Neural cell (in vitro differentiated cells): ENCODE results near the gene ANKZF1. TPM values are rescaled to one million over a fixed set of nuclear protein-coding genes. Genes with fewer than 3 reads are reported as not detected.

Source experiments
- H2AFZ ChIP-seq: fragments of 200-600, 300-800 bp; sonication (generic), shearing (Covaris generic); 2 replicates; pipeline ENCODE4 v1.6.0; 2014; ENCODE audit warnings: low read depth, mild to moderate bottlenecking, antibody characterized with exemption, low read length, moderate library complexity
- H3F3A ChIP-seq: fragments of 200-600 bp; shearing (Covaris generic); 2 replicates; pipeline ENCODE4 v1.6.1; 2016; ENCODE audit warnings: mild to moderate bottlenecking, moderate library complexity, mixed read lengths, antibody characterized with exemption, low read length; ENCODE audit not compliant: insufficient read depth, poor library complexity, severe bottlenecking
- H3K27ac ChIP-seq: fragments of 200-600, 300-800 bp; sonication (generic), shearing (Covaris generic); 2 replicates; pipeline ENCODE4 v1.5.1; 2014; ENCODE audit warnings: mild to moderate bottlenecking, low read length, moderate library complexity
- H3K27me3 ChIP-seq: fragments of 300-800, 200-600 bp; sonication (generic), shearing (Covaris generic); 2 replicates; pipeline ENCODE4 v1.6.0; 2014; ENCODE audit warnings: mild to moderate bottlenecking, low read depth, low read length, moderate library complexity; ENCODE audit not compliant: insufficient read depth
- H3K36me3 ChIP-seq: fragments of 300-800, 200-600 bp; sonication (generic), shearing (Covaris generic); 2 replicates; pipeline ENCODE4 v1.5.1; 2014; ENCODE audit warnings: mild to moderate bottlenecking, antibody characterized with exemption, low read length, moderate library complexity; ENCODE audit not compliant: insufficient read depth
- H3K4me2 ChIP-seq: fragments of 300-800, 200-600 bp; sonication (generic), shearing (Covaris generic); 2 replicates; pipeline ENCODE4 v1.6.0; 2014; ENCODE audit warnings: mild to moderate bottlenecking, low read length
- H3K4me3 ChIP-seq: fragments of 300-800, 200-600 bp; sonication (generic), shearing (Covaris generic); 2 replicates; pipeline ENCODE4 v1.5.1; 2014; ENCODE audit warnings: mild to moderate bottlenecking, low read length, moderate library complexity
- H3K79me2 ChIP-seq: fragments of 200-600 bp; shearing (Covaris generic); replicated peaks from 2 replicates; pipeline ENCODE4 v1.6.0; 2014; ENCODE audit warnings: mild to moderate bottlenecking, low read length, moderate library complexity; ENCODE audit not compliant: insufficient read depth
- H3K9ac ChIP-seq: fragments of 300-800, 200-600 bp; sonication (generic), shearing (Covaris generic); 2 replicates; pipeline ENCODE4 v1.6.1; 2016; ENCODE audit warnings: mild to moderate bottlenecking, low read length, mixed read lengths
- H3K9me2 ChIP-seq: fragments of 200-600 bp; shearing (Covaris generic); 2 replicates; pipeline ENCODE4 v1.6.1; 2016; ENCODE audit warnings: mild to moderate bottlenecking, low read length, mixed read lengths; ENCODE audit not compliant: insufficient read depth
- H3K9me3 ChIP-seq: fragments of 200-600, 300-800 bp; sonication (generic), shearing (Covaris generic); 2 replicates; pipeline ENCODE4 v1.6.1; 2016; ENCODE audit warnings: mild to moderate bottlenecking, mixed run types, low read length, moderate library complexity, mixed read lengths
- H4K20me1 ChIP-seq: fragments of 200-600 bp; shearing (Covaris generic); 2 replicates; pipeline ENCODE4 v1.6.1; 2016; ENCODE audit warnings: mild to moderate bottlenecking, mixed run types; ENCODE audit not compliant: insufficient read depth
- CTCF ChIP-seq: fragments of 450-650 bp; IDR thresholded peaks from 2 replicates; pipeline ENCODE4 v1.5.1; 2014; ENCODE audit warnings: antibody characterized with exemption, mild to moderate bottlenecking, moderate library complexity; ENCODE audit not compliant: poor library complexity, severe bottlenecking
- EP300 ChIP-seq: fragments of 450-650 bp; conservative IDR thresholded peaks from 2 replicates; pipeline ENCODE4 v1.6.1; 2014; ENCODE audit warnings: antibody characterized with exemption, mild to moderate bottlenecking, moderate library complexity; ENCODE audit not compliant: poor library complexity, severe bottlenecking
- EZH2 ChIP-seq: fragments of 200-600, 300-800 bp; shearing (Covaris generic), sonication (generic); IDR thresholded peaks from 2 replicates; pipeline ENCODE4 v1.6.1; 2014; ENCODE audit warnings: antibody characterized with exemption, low read length, borderline replicate concordance, mild to moderate bottlenecking; ENCODE audit not compliant: insufficient read depth, poor library complexity, severe bottlenecking
- MXI1 ChIP-seq: fragments of 450-650 bp; conservative IDR thresholded peaks from 2 replicates; pipeline ENCODE4 v1.6.1; 2014; ENCODE audit warnings: antibody characterized with exemption, mild to moderate bottlenecking; ENCODE audit not compliant: poor library complexity, severe bottlenecking
- POLR2AphosphoS5 ChIP-seq: IDR thresholded peaks from 2 replicates; pipeline ENCODE4 v1.6.1; 2012
- RAD21 ChIP-seq: fragments of 450-650 bp; conservative IDR thresholded peaks from 2 replicates; pipeline ENCODE4 v1.6.1; 2014; ENCODE audit warnings: antibody characterized with exemption, mild to moderate bottlenecking, moderate library complexity
- REST ChIP-seq: IDR thresholded peaks from 2 replicates; pipeline ENCODE4 v1.6.1; 2012; ENCODE audit warnings: borderline replicate concordance
- SMC3 ChIP-seq: fragments of 450-650 bp; conservative IDR thresholded peaks from 2 replicates; pipeline ENCODE4 v1.6.1; 2014; ENCODE audit warnings: antibody characterized with exemption, mild to moderate bottlenecking, moderate library complexity; ENCODE audit not compliant: poor library complexity
- TAF1 ChIP-seq: IDR thresholded peaks from 2 replicates; pipeline ENCODE4 v1.6.1; 2012; ENCODE audit warnings: low read depth
- polyA plus RNA-seq: library from polyadenylated mRNA; depleted of rRNA; stranded (reverse); fragments of >200 nt; gene quantifications from 2 replicates; pipeline ENCODE4 v1.2.3, GENCODE V29; 2014

Gene ANKZF1
- polyA plus RNA-seq, 1 donor from 2014 or later: 185 TPM

GRCh38 chr2:219216535-219216915, 13.1 kb upstream of the ANKZF1 start:
- H3K36me3 ChIP-seq: no peaks in the 10 kb centered on the region
- TF ChIP-seq REST: no peak
- TF ChIP-seq MXI1: no peak
- TF ChIP-seq TAF1: no peak
- no peak for TF ChIP-seq EP300
- TF ChIP-seq EZH2: no peak
- no peak for TF ChIP-seq CTCF
- no peak for TF ChIP-seq SMC3
- no peak for TF ChIP-seq RAD21
- TF ChIP-seq POLR2AphosphoS5: no peak
- no peaks in the 10 kb centered on the region for H3K9me3 ChIP-seq
- no peaks in the 10 kb centered on the region for H3K27me3 ChIP-seq
- no peaks in the 10 kb centered on the region for H3K9me2 ChIP-seq
- no peak overlapping the region for H2AFZ ChIP-seq
- H3K9ac ChIP-seq: no peak overlapping the region
- no peak overlapping the region for H3K4me3 ChIP-seq
- H4K20me1 ChIP-seq: no peaks in the 10 kb centered on the region
- no peaks in the 10 kb centered on the region for H3K79me2 ChIP-seq
- no peak overlapping the region for H3K4me2 ChIP-seq
- H3K27ac ChIP-seq: no peak overlapping the region
- no peaks in the 10 kb centered on the region for H3F3A ChIP-seq

- Histone ChIP-seq H4K20me1 (no peaks in the 10 kb centered on the region), H3K9ac (peak overlapping the region; percentile 60), H3K27me3 (no peaks in the 10 kb centered on the region), H3K9me3 (no peaks in the 10 kb centered on the region), H3K36me3 (no peaks in the 10 kb centered on the region), H3K4me3 (peak overlapping the region; percentile 79), H3K9me2 (no peaks in the 10 kb centered on the region), H3F3A (no peaks in the 10 kb centered on the region), H3K4me2 (peak overlapping the region; percentile 59), H2AFZ (no peak overlapping the region), H3K79me2 (no peaks in the 10 kb centered on the region), H3K27ac (no peak overlapping the region)
- TF ChIP-seq REST (no peak), POLR2AphosphoS5 (no peak), EZH2 (no peak), EP300 (no peak), MXI1 (no peak), CTCF (no peak), TAF1 (no peak), SMC3 (no peak), RAD21 (no peak)
These were observed 11.3 kb upstream of the ANKZF1 start for GRCh38 chr2:219218217-219218731.
